ENCODE measurements around the gene GRM8. TPM values are rescaled to one million over a fixed set of nuclear protein-coding genes. Genes with fewer than 3 reads are reported as not detected.

Gene GRM8
- total RNA-seq, 4 donors from 2014 or later: 0.11 TPM; not detected in 3

GRCh38 chr7:126443951-126444350 is 808.8 kb downstream of the GRM8 start:
- 97% methylated on average over 1 of the region's 1 CpG for WGBS
- intact Hi-C loops (cut with DNase I): no loop called here
- H3K27me3 ChIP-seq: no peaks in the 10 kb centered on the region

GRCh38 chr7:126442908-126443307 is 809.8 kb downstream of the GRM8 start:
- WGBS: 76% methylated on average over 3 of the region's 3 CpGs
- Histone ChIP-seq H3K4me3 (no peak overlapping the region), H3K36me3 (no peaks in the 10 kb centered on the region), H3K4me1 (no peaks in the 10 kb centered on the region), H3K27me3 (no peaks in the 10 kb centered on the region), H3K27ac (replicated peaks in 1 of 4) (no peak overlapping the region), H3K9me3 (no peaks in the 10 kb centered on the region)
- no peak for DNase-seq (ENCODE audit: extremely low spot score)
- TF ChIP-seq CTCF (IDR thresholded peaks at IDR 0.05) (no peak), EP300 (IDR thresholded peaks at IDR 0.05) (no peak)
- intact Hi-C loops (cut with DNase I): no loop called here

More at GRCh38 chr7:126443951-126444350, 808.8 kb downstream of the GRM8 start:
- TF ChIP-seq POLR2A (IDR thresholded peaks at IDR 0.05; ENCODE audit: low read depth) (no peak), CTCF (IDR thresholded peaks at IDR 0.05) (no peak)
- Histone ChIP-seq H3K36me3 (no peaks in the 10 kb centered on the region), H3K4me3 (no peak overlapping the region), H3K4me1 (no peaks in the 10 kb centered on the region), H3K27ac (replicated peaks in 1 of 4) (no peak overlapping the region), H3K9me3 (no peaks in the 10 kb centered on the region)
- no peak for DNase-seq (ENCODE audit: extremely low spot score)

- Histone ChIP-seq H3K9me3 (no peaks in the 10 kb centered on the region), H3K27me3 (no peaks in the 10 kb centered on the region), H3K4me1 (no peaks in the 10 kb centered on the region), H3K27ac (replicated peaks in 1 of 4) (no peak overlapping the region), H3K4me3 (no peak overlapping the region), H3K36me3 (no peaks in the 10 kb centered on the region)
- WGBS: 56% methylated on average over 2 of the region's 2 CpGs
- intact Hi-C loops (cut with DNase I): no loop called here
- TF ChIP-seq CTCF (IDR thresholded peaks at IDR 0.05) (no peak), EP300 (IDR thresholded peaks at IDR 0.05) (no peak), POLR2AphosphoS5 (IDR thresholded peaks at IDR 0.05) (no peak), POLR2A (IDR thresholded peaks at IDR 0.05; ENCODE audit: low read depth) (no peak)
- no peak for DNase-seq (ENCODE audit: extremely low spot score)
These were observed 811.0 kb downstream of the GRM8 start for GRCh38 chr7:126441745-126442144.

- no peak for DNase-seq (ENCODE audit: extremely low spot score)
- H3K4me3 ChIP-seq: no peak overlapping the region
- intact Hi-C loops (cut with DNase I): no loop called here
- H3K9me3 ChIP-seq: no peaks in the 10 kb centered on the region
- TF ChIP-seq POLR2A (IDR thresholded peaks at IDR 0.05; ENCODE audit: low read depth) (no peak), POLR2AphosphoS5 (IDR thresholded peaks at IDR 0.05) (no peak), EP300 (IDR thresholded peaks at IDR 0.05) (no peak), CTCF (IDR thresholded peaks at IDR 0.05) (no peak)
- H3K27ac ChIP-seq (replicated peaks in 1 of 4): no peak overlapping the region
- no peaks in the 10 kb centered on the region for H3K4me1 ChIP-seq
- 88% methylated on average over 2 of the region's 2 CpGs for WGBS
- no peaks in the 10 kb centered on the region for H3K27me3 ChIP-seq
- no peaks in the 10 kb centered on the region for H3K36me3 ChIP-seq
These were observed 812.2 kb downstream of the GRM8 start for GRCh38 chr7:126440542-126440941.

- Histone ChIP-seq H3K9me3 (no peaks in the 10 kb centered on the region), H3K4me3 (no peak overlapping the region), H3K36me3 (no peaks in the 10 kb centered on the region), H3K27me3 (no peaks in the 10 kb centered on the region), H3K27ac (replicated peaks in 1 of 4) (no peak overlapping the region), H3K4me1 (no peaks in the 10 kb centered on the region)
- intact Hi-C loops (cut with DNase I): no loop called here
- WGBS: 53% methylated on average over 2 of the region's 2 CpGs
- TF ChIP-seq POLR2AphosphoS5 (IDR thresholded peaks at IDR 0.05) (no peak), POLR2A (IDR thresholded peaks at IDR 0.05; ENCODE audit: low read depth) (no peak), CTCF (IDR thresholded peaks at IDR 0.05) (no peak), EP300 (IDR thresholded peaks at IDR 0.05) (no peak)
- no peak for DNase-seq (ENCODE audit: extremely low spot score)
These were observed 816.4 kb downstream of the GRM8 start for GRCh38 chr7:126436213-126436868.
